HepG2 (cell line): ENCODE data around the gene KLHL17. TPM values are rescaled to one million over a fixed set of nuclear protein-coding genes. Genes with fewer than 3 reads are reported as not detected.

ENCODE experiments used
- ADNP ChIP-seq: sonication (generic); formaldehyde crosslinking; IDR thresholded peaks from 2 replicates; pipeline ENCODE4 v1.4.0; 2020; ENCODE audit warnings: missing genetic modification reagents
- ATF1 ChIP-seq: IDR thresholded peaks from 2 replicates; pipeline ENCODE4 v1.6.1; 2016; ENCODE audit warnings: mild to moderate bottlenecking, control low read depth
- BHLHE40 ChIP-seq: IDR thresholded peaks from 2 replicates; pipeline ENCODE4 v1.6.1; 2011; ENCODE audit warnings: low read length, improper control_type of control experiment
- CBFB ChIP-seq: sonication (generic); formaldehyde crosslinking; IDR thresholded peaks from 2 replicates; pipeline ENCODE4 v1.4.0; 2020; ENCODE audit warnings: missing genetic modification reagents
- GABPB1 ChIP-seq: IDR thresholded peaks from 2 replicates; pipeline ENCODE4 v1.6.1; 2016; ENCODE audit warnings: mild to moderate bottlenecking, missing genetic modification reagents, moderate library complexity, missing compliant biosample characterization
- GMEB1 ChIP-seq: sonication (generic); formaldehyde crosslinking; IDR thresholded peaks from 2 replicates; pipeline ENCODE4 v1.5.1; 2020; ENCODE audit warnings: missing genetic modification reagents, mild to moderate bottlenecking, borderline replicate concordance
- GRHL1 ChIP-seq: sonication (generic); formaldehyde crosslinking; conservative IDR thresholded peaks from 2 replicates; pipeline ENCODE4 v1.8.0; 2022; ENCODE audit warnings: missing genetic modification reagents
- MAFG ChIP-seq: sonication (generic); formaldehyde crosslinking; IDR thresholded peaks from 2 replicates; pipeline ENCODE4 v1.5.1; 2020; ENCODE audit warnings: mild to moderate bottlenecking, missing genetic modification reagents
- MLXIP ChIP-seq: sonication (generic); formaldehyde crosslinking; IDR thresholded peaks from 2 replicates; pipeline ENCODE4 v1.9.0; 2021; ENCODE audit warnings: missing genetic modification reagents, borderline replicate concordance
- MTA3 ChIP-seq: sonication (generic); formaldehyde crosslinking; IDR thresholded peaks from 2 replicates; pipeline ENCODE4 v1.4.0; 2020; ENCODE audit warnings: missing genetic modification reagents
- NKX3-1 ChIP-seq: sonication (generic); formaldehyde crosslinking; IDR thresholded peaks from 2 replicates; pipeline ENCODE4 v1.5.0; 2020; ENCODE audit warnings: missing genetic modification reagents
- STAT5B ChIP-seq: sonication (generic); formaldehyde crosslinking; IDR thresholded peaks from 2 replicates; pipeline ENCODE4 v1.4.0; 2020; ENCODE audit warnings: missing genetic modification reagents
- THYN1 ChIP-seq: sonication (generic); formaldehyde crosslinking; IDR thresholded peaks from 2 replicates; pipeline ENCODE4 v1.8.1; 2023; ENCODE audit warnings: low read depth, mild to moderate bottlenecking, moderate library complexity, missing genetic modification reagents, borderline replicate concordance
- XRCC5 ChIP-seq: fragments of 200-400 bp; formaldehyde crosslinking; optimal IDR thresholded peaks from 2 replicates; pipeline ENCODE3; 2017; ENCODE audit warnings: mild to moderate bottlenecking, low read length
- ZBTB8A ChIP-seq: sonication (generic); formaldehyde crosslinking; IDR thresholded peaks from 2 replicates; pipeline ENCODE4 v1.4.0; 2020; ENCODE audit warnings: mild to moderate bottlenecking, low read depth, missing genetic modification reagents, borderline replicate concordance
- ZFP36L1 ChIP-seq: sonication (generic); formaldehyde crosslinking; IDR thresholded peaks from 2 replicates; pipeline ENCODE4 v1.8.0; 2022; ENCODE audit warnings: mild to moderate bottlenecking, missing genetic modification reagents, moderate library complexity
- ZFY ChIP-seq: sonication (generic); formaldehyde crosslinking; IDR thresholded peaks from 2 replicates; pipeline ENCODE4 v1.4.0; 2020; ENCODE audit warnings: missing genetic modification reagents
- ZNF569 ChIP-seq: sonication (generic); formaldehyde crosslinking; IDR thresholded peaks from 2 replicates; pipeline ENCODE4 v1.5.0; 2020; ENCODE audit warnings: mild to moderate bottlenecking, missing genetic modification reagents, moderate library complexity, borderline replicate concordance
- ZNF652 ChIP-seq: IDR thresholded peaks from 2 replicates; pipeline ENCODE4 v1.6.1; 2016; ENCODE audit warnings: low read depth, borderline replicate concordance
- polyA plus RNA-seq, 8 experiments: library from polyadenylated mRNA; depleted of rRNA in 3 of 8; stranded (reverse) in 7 of 8; unstranded in 1 of 8; fragments of >200 nt; fragmentation: Illumina TruSeq in 4 of 8; extraction: Trizol in 4 of 8; gene quantifications; 2 replicates each; pipeline versions ENCODE4 v1.2.1 to v1.2.3, GENCODE V29; 2011 to 2016; ENCODE audit warnings: low read depth in 4 of 8, missing spikeins in 1 of 8, mixed read lengths in 1 of 8; ENCODE audit not compliant: insufficient read depth in 1 of 8
- total RNA-seq, 5 experiments: library from RNA; depleted of rRNA; stranded (reverse); fragments of >200 nt; fragmentation: Illumina TruSeq; extraction: Trizol; gene quantifications; 2 replicates each; pipeline ENCODE4 v1.2.3, GENCODE V29; 2016; ENCODE audit warnings: low read depth in 1 of 5
- TF ChIP-seq, protein P1 (sequence below): sonication (generic); formaldehyde crosslinking; IDR thresholded peaks from 2 replicates; pipeline ENCODE4 v1.8.0; 2022; ENCODE audit warnings: low read depth, missing genetic modification reagents
- TF ChIP-seq, protein P2 (sequence below): sonication (generic); formaldehyde crosslinking; IDR thresholded peaks from 2 replicates; pipeline ENCODE4 v1.9.0; 2021; ENCODE audit warnings: missing genetic modification reagents, borderline replicate concordance

The KLHL17 gene
- total and polyA plus RNA-seq, 2 of the 13 experiments (the other 11 are each of a cell fraction or from before 2014, with no cell fraction given): 9.3 to 24.7 TPM

- TF ChIP-seq, protein P1, sequence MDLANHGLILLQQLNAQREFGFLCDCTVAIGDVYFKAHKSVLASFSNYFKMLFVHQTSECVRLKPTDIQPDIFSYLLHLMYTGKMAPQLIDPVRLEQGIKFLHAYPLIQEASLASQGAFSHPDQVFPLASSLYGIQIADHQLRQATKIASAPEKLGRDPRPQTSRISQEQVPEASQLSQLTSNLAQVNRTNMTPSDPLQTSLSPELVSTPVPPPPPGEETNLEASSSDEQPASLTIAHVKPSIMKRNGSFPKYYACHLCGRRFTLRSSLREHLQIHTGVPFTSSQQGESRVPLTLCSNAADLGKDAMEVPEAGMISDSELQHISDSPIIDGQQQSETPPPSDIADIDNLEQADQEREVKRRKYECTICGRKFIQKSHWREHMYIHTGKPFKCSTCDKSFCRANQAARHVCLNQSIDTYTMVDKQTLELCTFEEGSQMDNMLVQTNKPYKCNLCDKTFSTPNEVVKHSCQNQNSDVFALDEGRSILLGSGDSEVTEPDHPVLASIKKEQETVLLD (CRISPR knock-in tag): peak; percentile 37; the same call in 1 of the 2 replicates
- TF ChIP-seq STAT5B: no peak
- no peak for TF ChIP-seq GRHL1 (CRISPR knock-in tag)
- no peak for TF ChIP-seq BHLHE40
- TF ChIP-seq ZFY: 0 out of 2 replicates have a peak, but pooled peaks have one; percentile 24
- no peak for TF ChIP-seq ZFP36L1 (CRISPR knock-in tag)
- TF ChIP-seq, protein P2, sequence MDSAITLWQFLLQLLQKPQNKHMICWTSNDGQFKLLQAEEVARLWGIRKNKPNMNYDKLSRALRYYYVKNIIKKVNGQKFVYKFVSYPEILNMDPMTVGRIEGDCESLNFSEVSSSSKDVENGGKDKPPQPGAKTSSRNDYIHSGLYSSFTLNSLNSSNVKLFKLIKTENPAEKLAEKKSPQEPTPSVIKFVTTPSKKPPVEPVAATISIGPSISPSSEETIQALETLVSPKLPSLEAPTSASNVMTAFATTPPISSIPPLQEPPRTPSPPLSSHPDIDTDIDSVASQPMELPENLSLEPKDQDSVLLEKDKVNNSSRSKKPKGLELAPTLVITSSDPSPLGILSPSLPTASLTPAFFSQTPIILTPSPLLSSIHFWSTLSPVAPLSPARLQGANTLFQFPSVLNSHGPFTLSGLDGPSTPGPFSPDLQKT (CRISPR knock-in tag): no peak
- no peak for TF ChIP-seq ZBTB8A (CRISPR knock-in tag)
- TF ChIP-seq GABPB1 (CRISPR knock-in tag): peak; percentile 12; the same call in 1 of the 2 replicates
- peak; percentile 21 for TF ChIP-seq XRCC5
- TF ChIP-seq ADNP (CRISPR knock-in tag): no peak
- no peak for TF ChIP-seq NKX3-1 (CRISPR knock-in tag)
- TF ChIP-seq ATF1: no peak
- no peak for TF ChIP-seq MTA3
- TF ChIP-seq ZNF652 (CRISPR knock-in tag): no peak
- TF ChIP-seq MAFG (CRISPR knock-in tag): no peak
- no peak for TF ChIP-seq MLXIP (CRISPR knock-in tag)
- no peak for TF ChIP-seq GMEB1 (CRISPR knock-in tag)
- no peak for TF ChIP-seq CBFB (CRISPR knock-in tag)
- no peak for TF ChIP-seq THYN1 (CRISPR knock-in tag)
- TF ChIP-seq ZNF569 (CRISPR knock-in tag): no peak
Measured at GRCh38 chr1:923131-923990, 37.0 kb upstream of the KLHL17 start, which contains the start of gene SAMD11 (continued).
